Amygdala (tissue), 56 donors: ENCODE results near the gene CRYBB1.
A peak's percentile ranks its signal among the peaks of the same experiment; 100 is the strongest.

Experiments
- DNase-seq, 56 donors: peaks; one replicate each; lab custom pipeline; 2025; lab: John Stamatoyannopoulos, UW

CRYBB1 gene

DNA sequence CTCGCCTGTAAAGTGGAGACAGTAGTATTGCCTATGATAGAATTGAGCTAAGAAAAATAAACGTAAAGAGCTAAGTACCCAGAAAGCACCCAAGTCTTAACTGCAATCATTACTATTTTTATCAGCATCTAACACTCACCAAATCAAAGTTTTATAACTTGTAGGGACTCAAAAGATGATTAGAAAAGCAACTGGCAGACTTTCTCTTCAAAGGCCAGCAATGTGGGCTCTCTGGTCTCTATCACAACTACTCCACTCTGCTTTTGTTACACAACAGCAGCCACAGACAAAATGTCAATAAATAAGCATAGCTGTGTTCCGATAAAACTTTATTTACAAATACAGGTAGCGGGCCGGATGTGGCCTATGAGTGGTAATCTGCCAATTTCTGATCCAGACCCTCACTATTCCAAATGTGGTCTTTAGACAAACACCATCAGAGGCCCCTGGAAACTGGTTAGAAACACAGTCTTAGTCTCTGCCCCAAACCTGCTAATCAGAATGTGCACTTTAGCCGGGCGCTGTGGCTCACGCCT is 36.1 kb downstream of the CRYBB1 start:
- DNase-seq, result no peak

DNA sequence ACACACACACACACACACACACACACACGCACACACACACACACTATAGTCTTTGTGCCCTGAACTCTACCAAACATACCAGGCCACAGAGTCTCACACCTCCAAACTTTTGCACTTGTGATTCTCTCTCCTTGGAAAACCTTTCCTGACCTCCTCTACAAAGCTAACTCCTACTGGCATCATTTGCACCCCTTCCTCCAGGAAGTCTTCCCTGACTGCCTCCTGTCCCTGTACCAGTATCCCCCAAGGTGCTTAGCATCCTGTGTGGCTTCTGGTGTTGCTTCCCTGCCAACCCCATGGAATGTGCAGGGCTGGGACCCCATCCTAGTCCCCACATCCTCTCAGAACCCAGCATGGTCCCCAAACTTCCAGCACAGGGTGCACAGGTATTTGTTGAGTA is 36.8 kb downstream of the CRYBB1 start:
- no peak for DNase-seq

DNA sequence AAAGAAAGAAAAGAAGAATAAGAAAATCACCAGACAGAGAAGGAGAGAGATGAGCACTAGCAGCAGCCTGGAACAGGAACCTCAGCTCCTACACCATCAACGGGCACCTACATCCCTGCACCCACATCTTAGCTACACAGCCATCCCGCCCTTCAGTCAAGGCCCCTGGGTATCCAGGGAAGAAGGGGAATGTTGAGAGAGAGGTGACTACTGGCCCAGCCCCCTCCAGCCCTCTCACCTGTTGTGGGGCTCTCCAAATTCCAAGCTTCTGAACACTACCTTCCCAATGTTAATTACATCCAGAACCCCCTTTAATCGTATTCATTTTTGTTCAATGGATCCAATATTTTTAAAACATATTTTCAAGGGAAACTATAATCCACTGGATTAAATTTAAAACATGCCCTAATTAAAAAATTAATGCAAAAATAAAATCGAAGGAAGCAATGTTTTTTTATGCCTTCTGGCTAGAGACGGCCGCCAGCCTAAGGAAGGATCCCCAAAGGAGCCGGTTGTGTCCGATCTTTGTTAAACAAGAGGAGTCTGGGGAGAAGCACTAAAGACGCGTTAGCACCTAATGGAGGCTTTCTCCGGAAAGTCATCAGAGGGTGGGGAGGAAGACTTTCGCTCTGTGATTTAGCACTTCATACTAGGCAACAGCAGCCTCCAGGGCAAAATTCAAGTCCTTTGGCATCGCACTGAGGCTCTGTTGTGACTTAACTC is 37.4 kb downstream of the CRYBB1 start:
- DNase-seq, result no peak

DNA sequence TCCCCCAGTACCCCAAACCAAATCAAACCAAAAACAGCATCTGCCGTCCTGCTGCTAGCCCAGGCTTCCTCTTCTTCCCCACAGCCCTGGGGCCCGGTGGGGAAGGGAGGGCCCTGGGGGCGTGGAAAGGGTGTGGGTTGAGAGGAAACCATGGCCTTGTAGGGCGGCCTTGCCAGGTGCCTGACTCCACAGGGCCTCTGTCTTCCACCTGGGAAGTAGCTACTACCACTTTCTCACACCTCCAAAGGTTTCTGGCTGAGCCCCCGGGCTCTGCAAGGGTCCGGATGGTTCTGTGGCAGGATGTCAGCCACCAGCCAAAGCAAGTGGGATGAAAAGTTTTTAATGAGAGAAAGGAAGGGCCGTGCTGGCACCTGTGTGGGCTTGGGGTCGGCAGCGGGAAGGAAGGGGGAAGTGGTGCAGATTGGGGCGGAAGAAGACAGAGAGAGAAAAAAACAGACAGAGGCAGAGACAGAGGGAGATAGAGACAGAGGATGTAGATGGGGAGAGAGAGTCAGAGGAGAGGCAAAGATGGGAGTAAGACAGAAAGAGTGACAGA is 38.4 kb downstream of the CRYBB1 start:
- DNase-seq, result peak in 1 of 56 donors; percentile 8

DNA sequence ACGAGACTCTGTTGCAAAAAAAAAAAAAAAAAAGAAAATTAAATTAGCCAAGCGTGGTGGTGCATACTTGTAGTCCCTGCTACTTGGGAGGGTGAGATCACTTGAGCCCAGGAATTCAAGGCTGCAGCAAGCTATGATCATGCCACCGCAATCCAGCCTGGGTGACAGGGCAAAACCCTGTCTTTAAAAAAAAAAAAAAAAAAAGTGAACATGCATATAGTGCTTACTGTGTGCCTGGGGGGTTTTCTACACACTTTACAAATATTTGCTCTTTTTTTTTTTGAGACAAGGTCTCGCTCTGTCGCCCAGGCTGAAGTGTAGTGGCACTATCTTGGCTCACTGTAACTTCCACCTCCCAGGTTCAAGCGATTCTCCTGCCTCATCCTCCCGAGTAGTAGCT is 40.7 kb downstream of the CRYBB1 start:
- DNase-seq, result no peak

DNA sequence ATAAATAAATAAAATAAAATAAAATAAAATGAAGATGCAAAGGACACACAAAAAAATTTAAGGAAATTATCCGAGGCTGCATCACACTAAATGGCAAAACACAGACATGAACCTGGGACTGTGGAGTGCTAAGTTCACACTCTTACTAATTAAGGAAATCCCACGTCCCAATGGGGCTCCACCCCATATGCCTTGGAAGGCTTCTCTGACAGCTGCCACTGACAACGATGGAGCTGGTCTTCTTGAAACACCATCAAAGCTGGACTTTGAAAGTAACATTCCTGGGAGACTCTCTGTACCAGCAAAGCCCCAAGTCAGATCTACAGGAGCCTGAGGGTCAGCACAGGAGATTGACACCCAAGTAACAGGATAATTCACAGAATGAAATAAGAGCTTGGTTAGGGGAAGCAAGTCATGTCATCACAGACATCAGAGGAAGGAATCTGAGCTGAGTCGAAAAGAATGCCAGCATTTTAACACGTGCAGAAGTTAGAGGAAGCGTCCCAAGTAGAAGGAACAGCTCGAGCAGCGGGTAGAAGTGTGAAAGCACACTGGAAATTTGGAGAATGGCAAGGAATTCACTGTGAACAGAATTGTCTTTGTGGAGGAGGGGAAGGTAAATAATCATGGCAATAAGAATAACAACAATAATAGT is 41.7 kb downstream of the CRYBB1 start:
- no peak for DNase-seq

DNA sequence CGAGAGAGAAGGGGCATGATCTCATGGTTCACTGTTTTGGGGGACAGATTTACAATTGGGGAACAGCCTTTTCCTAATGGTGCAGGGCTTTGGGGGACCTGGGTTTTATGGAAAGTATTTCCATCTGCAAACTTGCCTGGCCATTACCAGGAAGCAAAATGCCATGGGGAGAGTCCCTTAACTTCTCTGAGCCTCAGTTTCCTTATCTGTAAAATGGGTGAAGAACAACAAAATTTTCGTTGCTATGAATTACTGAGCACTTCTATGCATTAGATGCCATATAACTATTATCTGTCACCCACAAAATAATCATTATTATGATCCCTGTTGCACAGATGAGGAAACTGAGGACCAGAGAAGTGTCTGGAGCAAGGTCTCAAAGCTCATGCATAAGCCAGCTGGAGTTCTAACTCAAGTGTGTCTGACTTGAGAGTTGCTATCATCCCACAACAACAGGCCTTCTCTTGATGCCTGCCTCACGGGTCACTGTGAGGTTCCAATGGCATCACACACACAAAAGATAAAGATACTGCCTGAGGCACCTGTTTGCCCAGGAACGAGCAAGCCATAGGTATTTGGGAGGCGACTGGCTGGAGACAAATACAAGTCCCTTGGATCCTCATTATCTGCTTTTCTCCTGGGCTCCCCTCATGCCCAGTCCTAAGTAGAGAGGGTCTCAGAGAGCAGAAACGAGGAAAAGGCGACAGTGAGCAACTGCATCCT is 43.7 kb downstream of the CRYBB1 start:
- no peak for DNase-seq

DNA sequence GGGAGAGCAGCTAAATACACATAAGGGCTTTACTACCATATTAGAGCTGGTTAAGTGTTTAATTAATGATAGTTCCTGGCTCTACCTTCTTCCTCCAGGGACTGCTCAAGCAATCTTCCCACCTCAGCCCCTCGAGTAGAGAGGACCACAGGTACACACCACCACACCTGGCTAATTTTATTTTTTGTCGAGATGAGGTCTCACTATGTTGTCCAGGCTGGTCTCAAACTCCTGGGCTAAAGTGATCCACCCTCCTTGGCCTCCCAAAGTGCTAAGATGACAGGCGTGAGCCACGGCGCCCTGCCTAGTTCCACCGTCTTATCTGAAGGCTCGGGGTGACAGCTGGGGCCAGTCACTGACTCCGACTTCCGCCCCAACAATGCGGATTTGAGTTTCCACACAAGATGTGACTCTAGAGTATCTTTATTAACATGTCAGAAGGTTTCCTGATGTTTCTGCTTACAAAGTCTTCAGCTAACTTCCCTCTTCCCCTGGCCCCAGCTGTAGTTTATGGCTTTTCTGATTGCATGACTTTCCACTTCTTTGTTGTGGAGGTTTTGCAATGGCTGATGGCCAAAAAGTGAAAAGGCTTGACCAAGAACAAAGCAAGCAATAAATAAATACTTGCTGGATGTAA is 44.7 kb downstream of the CRYBB1 start:
- DNase-seq, result peak in 7 of 56 donors; percentile 10 to 39 (median 19)

DNA sequence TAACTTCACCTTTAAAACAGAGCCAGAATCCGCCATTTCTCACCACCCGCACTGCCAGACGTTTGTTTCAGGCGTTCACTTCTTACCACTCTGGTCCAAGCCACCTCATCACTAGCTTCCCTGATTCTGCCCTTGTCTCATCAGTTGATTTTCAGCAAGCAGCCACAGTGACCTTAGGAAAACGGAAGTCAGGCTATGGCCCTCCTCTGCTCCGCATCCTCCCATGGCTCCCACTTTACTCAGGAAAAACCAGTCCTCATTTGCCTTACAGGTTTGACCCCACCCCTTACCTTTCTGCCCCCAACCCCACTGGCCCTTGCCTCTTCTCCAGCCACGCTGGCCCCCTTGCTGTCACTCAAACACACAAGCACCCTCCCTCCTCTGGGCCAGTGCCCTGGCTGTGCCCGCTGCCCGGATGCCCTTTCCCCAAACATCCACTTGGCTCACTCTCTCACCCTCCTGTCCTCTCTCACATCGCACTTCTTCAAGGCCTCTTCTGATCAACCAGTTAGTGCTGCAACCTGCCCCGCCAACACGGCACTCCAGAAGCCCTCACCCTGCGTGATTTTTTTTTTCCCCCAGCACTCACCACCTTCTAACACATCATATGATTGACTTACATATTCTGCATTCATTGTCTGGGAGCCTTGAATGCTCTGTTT is 46.8 kb downstream of the CRYBB1 start:
- no peak for DNase-seq

DNA sequence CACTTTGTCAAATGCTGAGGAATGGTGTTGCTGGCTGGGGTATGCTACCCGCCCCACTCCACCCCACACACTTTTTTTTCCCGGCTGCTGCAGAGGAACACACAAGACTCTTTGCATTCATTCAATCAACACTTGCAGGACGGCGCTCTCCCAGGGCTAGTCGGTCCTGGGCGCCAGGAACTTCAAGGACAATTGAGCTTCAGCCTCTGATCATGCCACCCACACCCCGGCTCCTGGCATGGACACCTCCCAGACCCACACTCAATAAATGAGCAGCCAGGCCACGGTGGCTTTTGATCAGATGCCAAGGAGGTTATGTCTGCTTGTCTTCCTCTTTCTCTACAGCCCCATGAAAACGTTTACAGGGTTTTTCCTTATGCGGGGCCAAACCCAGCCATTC is 47.7 kb downstream of the CRYBB1 start:
- DNase-seq, result peak in 13 of 56 donors; percentile 18 to 43 (median 31)

DNA sequence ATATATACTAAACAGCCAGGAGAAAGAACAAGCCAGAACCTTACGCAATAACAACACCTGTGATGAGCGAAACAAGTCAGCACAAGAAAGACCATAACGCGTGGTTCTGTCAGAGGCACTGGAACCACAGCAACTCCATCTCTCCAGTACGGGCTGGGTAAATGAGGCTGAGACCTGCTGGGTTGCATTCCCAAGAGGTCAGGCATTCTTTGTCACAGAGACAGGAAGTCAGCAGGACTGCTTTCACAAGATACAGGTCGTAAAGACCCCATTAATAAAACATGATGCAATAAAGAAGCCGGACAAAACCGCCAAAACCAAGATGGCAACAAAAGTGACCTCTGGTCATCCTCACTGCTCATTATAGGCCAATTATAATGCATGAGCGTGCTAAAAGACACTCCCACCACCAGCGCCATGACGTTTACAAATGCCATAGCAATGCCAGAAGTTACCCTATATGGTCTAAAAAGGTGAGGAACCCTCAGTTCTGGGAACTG is 49.6 kb downstream of the CRYBB1 start:
- DNase-seq, result no peak

DNA sequence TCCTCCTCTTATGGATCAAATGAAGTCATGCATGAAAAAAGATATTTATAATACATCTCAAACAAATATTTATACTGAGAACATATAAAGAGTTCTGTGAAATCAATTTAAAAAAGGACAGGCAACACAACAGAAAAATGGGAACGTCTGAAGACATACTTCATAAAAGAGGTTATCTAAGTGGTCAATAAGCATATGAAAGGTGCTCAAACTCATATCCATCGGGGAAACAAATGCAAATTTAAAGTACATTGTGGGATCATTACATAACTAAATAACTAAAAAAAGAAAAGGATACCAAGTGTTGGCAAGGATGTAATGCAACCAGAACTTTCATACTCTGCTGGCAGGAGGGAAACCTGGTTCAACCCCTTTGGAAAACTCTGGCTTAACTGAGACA is 50.2 kb downstream of the CRYBB1 start:
- DNase-seq, result no peak

DNA sequence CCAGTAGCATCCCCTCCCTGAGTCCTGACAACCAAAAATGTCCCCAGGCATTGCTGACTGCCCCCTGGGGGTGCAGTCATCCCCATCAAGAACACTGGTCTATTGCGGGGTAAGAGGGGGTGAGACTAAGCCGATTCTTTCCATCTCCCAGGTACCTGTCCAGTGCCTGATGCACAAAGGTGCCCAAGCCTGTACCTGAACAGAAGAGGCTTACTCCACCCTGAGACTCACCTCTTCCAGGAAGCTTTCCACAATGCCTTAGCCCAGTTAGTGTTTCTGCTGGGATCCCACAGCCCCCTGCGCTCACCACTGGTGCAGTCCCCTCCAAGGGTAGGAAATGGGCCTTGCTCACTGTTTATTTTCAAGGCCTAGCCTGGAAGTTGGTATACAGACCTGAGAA is 50.8 kb downstream of the CRYBB1 start:
- no peak for DNase-seq

DNA sequence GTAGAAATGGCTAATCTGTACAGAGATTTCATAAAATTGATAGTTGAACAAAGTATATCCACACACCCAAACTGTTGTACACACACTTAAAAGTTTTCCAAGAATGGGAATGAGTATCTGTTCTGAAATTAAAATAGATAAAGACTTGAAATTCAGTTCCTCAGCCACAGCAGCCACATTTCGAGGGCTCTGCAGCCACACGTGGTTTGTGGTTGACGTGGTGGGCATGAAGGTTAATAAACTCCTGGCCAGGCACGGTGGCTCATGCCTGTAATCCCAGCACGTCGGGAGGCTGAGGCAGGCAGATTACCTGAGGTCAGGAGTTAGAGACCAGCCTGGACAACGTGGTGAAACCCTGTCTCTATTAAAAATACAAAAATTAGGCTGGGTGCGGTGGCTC is 51.9 kb downstream of the CRYBB1 start:
- no peak for DNase-seq

DNA sequence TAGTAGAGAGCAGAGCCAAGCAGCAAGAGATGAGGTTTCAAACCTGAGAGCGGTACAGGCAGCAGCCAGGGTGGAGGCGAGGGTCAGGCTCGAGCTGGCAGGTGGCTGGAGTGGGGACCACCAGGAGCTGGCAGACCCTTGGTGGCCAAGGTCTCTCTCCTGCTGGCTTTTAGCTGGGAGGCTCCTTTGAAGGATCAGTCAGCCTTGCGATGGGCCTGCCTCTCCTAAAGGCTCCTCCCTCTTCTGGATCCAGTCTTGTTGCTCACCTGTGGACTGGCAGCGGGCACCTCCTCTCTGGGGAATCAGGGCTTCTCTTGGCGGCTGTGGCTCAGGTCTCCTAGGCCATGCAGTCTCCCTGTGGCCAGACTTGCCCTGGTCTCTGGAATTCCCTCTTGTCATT is 52.6 kb downstream of the CRYBB1 start:
- no peak for DNase-seq

DNA sequence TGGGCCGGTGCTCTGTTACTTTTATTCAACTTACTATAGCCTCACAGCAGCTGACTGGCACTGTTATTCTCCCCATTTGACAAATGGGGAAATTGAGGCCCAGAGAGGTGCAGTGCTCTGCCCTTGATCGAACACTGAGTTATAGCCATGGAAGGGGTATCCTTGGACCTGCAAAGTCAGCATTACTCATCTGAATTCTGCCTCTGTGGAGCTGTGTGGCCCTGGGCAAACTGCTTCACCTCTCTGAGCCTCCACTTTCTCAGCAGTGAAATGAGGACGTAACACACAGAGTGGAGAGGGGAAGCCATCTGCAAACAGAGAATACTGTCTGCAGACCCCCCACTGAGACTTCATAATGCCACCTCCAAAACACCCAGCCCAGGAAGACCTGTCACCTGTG is 53.2 kb downstream of the CRYBB1 start:
- no peak for DNase-seq

DNA sequence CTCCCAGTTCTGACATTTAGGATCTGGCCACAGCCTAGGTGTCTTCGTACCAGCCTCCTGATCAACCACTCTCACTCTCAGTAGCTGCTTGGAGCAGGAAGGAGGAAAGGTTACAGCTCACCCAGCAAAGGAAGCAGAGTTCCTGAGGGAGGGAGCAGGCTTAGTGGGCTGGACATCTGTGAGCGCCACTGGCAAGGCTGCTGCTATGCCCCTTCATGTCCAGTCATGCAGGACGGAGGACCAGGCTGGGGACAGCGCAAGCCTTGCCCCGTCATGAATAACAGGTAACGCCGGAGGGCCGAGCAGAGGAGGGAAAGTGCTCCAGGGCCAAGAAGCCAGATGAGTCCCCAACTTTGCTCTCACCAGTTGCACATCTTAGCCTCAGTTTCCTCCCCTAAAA is 53.6 kb downstream of the CRYBB1 start:
- DNase-seq, result no peak

DNA sequence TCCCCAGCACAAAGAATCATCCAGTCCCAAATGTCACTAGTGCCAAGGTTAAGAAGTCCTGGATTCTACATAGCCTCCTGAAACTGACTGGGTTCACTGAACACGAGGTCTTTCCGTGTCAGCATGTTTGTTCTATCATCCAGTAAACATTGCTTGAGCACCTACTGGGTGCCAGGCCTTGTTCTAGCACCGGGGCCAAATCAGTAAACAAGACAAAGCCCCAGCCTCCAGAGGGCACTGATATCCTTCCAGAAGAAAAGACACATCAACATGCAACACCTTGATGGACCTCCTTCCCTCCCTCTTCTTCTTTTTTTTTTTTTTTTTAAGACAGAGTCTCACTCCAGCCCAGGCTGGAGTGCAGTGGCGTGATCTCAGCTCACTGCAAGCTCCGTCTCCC is 54.8 kb downstream of the CRYBB1 start:
- DNase-seq, result no peak

DNA sequence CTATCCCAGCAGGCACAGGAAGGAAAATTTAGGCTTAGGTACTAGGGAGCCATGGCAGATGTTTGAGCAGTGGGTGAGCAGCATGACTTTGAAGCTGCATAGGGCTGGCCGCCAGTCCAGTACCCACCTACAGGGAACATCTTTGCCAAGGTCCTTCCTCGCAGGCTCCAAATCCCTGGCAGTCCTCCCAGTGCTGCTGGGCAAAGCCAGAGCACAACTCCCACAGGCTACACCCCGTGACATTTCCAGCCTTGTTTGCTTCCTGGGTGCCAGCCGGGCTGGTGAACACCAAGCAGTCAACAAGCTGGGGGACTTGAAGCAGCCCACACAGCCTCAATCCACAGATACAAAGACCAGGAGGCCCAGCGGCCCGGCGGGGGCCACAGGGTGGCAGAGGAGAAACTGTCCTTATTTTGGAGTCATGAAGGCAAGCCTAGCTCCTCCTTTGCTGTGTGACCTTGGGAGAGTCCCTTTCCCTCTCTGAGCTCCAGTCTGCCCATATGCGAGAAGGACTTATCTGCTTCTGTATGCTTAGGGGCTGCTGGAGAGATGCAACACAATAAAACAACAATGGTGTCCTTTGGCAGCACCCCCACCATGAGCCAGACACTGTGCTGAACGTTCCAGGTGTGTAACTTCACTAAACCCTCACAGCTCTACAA is 55.9 kb downstream of the CRYBB1 start:
- DNase-seq, result peak in 22 of 56 donors; percentile 11 to 61 (median 30)
